ENCODE results near the gene CENPC. TPM values are rescaled to one million over a fixed set of nuclear protein-coding genes. Genes with fewer than 3 reads are reported as not detected.
"Not testable (repeated sequence)": the region's sequence is repeated elsewhere in the genome, so short reads cannot be mapped to it uniquely, and the experiment has no call there.

CENPC gene
- total RNA-seq, 1 experiment from 2014 or later, result 11.6 TPM

DNA sequence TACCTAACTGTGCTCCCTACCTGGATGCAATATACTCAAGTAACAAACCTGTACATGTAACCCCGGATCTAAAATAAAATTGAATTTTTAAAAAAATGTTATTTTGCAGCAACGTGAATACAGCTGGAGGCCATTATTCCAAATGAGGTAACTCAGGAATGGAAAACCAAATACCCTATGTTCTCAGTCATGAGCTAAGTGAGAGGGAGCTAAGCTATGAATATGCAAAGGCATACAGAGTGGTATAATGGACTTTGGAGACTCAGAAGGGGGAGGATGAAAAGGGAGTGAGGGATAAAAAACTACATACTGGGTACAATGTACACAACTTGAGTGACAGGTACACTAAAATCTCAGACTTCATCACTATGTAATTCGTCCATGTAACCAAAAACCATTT, 78.6 kb downstream of the CENPC start:
- DNase-seq (ENCODE audit: low spot score), result no peak

DNA sequence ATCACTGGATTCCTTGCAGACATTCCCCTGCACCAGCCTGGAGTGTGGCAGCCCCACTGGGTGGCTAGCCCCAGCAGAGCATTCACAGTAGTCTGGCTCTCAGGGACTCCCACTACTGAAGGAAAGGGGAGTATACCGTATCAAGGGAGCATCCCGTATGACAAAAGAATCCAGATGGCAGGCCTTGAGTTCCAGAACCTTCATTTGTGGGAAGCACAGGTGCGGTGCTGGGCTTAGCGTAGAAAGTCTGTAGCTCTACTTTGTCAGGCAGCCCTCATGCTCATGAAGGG, 79.6 kb downstream of the CENPC start:
- no peak for DNase-seq (ENCODE audit: low spot score)

GRCh38 chr4:67465032-67465762, 80.1 kb downstream of the CENPC start:
- DNase-seq (ENCODE audit: low spot score), result no peak

- DNase-seq (ENCODE audit: low spot score), result no peak
Observed at GRCh38 chr4:67460574-67460973, 84.7 kb downstream of the CENPC start.

- no peak for DNase-seq (ENCODE audit: low spot score)
Observed at GRCh38 chr4:67459164-67459563, 86.1 kb downstream of the CENPC start.

GRCh38 chr4:67456577-67457196, 88.6 kb downstream of the CENPC start:
- no peak for DNase-seq (ENCODE audit: low spot score)

DNA sequence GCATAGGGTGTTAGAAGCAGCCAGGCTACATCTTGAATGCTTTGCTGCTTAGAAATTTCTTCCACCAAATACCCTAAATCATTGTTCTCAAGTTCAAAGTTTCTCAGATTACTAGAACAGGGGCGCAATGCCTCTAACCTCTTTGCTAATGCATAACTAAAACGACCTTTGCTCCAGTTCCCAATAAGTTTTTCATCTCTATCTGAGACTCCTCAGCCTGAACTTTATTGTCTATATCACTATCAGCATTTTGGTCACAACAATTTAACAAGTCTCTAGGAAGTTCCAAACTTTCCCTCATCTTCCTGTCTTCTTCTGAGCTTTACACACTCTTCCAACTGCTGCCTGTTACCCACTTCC, 92.5 kb downstream of the CENPC start:
- not testable (repeated sequence) for DNase-seq (ENCODE audit: low spot score)

GRCh38 chr4:67452100-67452845, 93.0 kb downstream of the CENPC start:
- no peak for DNase-seq (ENCODE audit: low spot score)

GRCh38 chr4:67451464-67451863, 93.8 kb downstream of the CENPC start:
- DNase-seq (ENCODE audit: low spot score), result no peak

DNA sequence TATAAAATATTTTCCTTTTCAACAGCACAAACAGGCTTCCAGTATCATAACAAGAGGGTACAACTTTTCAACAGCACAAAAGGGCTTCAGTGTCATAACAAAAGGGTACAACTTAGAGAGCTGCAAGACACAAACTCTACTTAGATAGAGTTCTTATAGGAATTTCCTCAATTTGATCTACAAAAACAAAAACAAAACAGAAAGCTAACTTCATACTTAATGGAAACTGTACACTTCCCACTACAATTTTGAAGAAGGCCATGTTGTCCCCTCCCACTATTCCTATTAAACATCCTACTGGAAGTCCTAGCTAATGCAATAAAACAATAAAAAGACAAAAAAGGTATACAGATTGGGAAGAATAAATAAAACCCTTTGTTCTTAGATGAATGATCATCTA, 96.7 kb downstream of the CENPC start:
- no peak for DNase-seq (ENCODE audit: low spot score)

DNA sequence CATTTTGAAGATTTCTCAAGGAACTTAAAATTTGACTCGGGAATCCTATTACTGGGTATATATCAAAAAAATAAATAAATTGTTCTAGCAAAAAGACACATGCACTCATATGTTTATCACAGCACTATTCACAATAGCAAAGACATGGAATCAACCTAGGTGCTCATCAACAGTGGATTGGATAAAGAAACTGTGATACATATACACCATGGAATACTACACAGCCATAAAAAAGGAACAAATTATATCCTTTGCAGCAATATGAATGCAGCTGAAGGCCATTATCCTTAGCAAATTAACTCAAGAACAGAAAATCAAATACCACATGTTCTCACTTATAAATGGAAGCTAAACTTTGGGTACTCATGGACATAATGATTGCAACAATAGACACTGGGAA, 97.4 kb downstream of the CENPC start:
- DNase-seq (ENCODE audit: low spot score), result no peak

DNA sequence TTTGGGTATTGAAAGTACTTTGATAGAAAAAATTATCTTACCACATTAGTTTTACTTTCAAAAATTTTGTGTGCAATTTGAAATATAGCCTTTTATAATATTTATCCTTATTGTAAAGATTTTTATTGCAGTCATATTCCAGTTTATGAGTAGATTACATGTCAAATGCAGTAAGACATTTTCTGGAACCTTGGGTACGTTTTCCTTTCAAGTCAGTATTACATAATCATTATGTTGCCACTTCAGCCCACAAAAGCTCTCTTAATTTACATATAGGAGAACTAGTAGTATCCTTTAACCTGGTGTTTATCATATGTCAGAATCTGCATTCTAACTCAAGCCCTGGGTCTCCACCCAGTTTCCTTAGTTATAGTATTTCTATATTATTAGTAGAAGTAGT, 98.5 kb downstream of the CENPC start:
- DNase-seq (ENCODE audit: low spot score), result no peak

DNA sequence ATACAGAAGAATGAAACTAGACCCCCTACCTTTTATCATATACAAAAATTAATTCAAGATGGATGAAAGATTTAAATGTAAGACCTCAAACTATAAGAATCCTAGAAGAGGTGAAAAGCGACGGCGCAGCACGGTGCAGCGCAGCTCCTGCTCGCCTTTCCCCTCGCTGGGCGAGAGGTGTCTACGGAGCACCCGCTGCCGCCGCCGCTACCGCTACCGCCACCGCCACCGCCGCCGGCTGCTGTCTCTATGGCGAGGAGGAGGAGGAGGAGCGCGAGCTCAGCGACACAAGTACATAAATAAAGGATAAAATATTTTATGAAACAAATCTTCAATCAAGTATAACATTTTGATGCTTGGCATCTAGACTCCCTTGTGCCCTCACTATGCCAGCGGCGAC, 99.4 kb downstream of the CENPC start:
- DNase-seq (ENCODE audit: low spot score), result not testable (repeated sequence)

DNA sequence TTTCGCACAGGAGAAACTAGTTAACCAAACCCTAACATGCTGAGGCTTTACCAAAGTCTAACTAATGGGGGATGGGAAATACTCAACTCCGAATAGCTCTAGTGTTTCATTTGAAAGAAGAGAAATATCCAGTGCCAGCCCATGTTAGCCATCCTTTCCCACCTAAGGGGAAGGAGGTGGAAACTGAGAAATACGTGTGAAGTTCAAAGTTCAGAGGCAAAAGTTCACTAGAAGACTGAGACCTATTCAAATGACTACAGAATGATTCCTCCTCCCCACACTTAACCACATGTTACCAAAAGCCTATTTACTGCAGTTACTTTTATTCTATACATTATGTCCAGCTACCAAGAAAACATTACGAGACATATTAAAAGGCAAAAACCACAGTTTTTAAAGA, 106.3 kb downstream of the CENPC start:
- no peak for DNase-seq (ENCODE audit: low spot score)

- DNase-seq (ENCODE audit: low spot score), result peak; percentile 47
Observed at GRCh38 chr4:67437974-67438713, 107.2 kb downstream of the CENPC start.

GRCh38 chr4:67436742-67437141, 108.6 kb downstream of the CENPC start:
- peak; percentile 6 for DNase-seq (ENCODE audit: low spot score)

DNA sequence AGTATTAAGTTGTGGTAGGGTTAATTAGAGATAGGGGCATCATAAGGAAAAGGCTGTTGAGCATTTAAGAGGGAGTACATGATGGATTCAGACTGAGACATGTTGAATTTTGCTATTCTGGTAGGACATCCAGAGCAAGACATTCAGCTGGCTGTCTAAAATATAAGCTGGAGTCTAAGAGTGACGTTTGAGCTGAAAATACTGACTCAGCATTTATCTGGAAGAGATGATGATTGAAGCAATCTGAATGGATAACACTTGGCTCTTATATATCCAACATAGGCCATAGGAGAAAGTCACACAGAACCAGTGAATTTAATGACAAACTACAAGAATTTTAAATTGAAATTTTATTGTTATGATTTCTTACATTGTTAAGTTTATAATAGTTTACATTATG, 114.3 kb downstream of the CENPC start:
- no peak for DNase-seq (ENCODE audit: low spot score)

DNA sequence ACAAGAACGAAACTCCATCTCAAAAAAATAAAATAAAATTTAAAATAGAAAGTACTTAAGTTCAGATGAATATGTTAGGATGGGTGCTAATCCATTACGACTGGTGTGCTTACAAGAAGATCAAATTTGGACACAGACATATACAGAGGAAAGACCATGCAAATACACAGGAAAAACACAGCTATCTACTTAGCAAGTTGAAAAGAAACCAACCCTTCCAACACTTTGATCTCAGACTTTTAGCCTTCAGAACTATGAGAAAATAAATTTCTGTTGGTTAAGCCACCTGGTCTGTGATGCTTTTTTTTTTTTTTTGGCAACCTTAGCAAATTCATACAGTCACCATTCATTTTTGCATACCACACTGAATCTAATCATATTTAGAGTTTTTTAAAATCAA, 116.5 kb downstream of the CENPC start:
- DNase-seq (ENCODE audit: low spot score), result no peak
